GM12874 (cell line): Measurements from ENCODE around the gene TMPRSS11F.

Source experiments
- TF ChIP-seq, protein P1 (sequence below): IDR thresholded peaks from 2 replicates; pipeline ENCODE4 v1.5.1; 2011; ENCODE audit warnings: low read depth, mild to moderate bottlenecking, control low read depth, low read length, moderate library complexity; ENCODE audit not compliant: insufficient read depth

The TMPRSS11F gene

DNA sequence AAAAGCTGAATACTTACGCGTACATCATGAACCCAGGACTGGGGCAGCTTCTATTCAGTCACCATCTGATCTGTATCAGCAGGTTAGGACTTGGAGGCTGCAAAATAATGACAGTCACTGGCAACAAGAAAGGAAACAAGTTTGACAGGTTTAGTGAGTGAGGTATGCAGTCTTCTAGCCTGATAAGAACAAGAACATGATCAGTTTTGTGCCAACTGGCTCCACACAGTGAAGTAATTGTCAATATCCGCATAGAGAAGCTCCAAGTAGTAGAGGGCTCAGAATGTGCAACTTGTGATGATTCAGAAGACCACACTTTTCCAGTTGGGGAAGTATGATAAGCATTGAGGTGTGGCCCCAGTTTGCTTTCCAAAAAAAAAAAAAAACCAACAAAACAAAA, at the start of gene TMPRSS11F:
Gene TMPRSS11F (minus strand): TSS at position 77 of the 400 bp plus-strand sequence. CDS start 49 bp downstream, at position 28.
- TF ChIP-seq, protein P1, sequence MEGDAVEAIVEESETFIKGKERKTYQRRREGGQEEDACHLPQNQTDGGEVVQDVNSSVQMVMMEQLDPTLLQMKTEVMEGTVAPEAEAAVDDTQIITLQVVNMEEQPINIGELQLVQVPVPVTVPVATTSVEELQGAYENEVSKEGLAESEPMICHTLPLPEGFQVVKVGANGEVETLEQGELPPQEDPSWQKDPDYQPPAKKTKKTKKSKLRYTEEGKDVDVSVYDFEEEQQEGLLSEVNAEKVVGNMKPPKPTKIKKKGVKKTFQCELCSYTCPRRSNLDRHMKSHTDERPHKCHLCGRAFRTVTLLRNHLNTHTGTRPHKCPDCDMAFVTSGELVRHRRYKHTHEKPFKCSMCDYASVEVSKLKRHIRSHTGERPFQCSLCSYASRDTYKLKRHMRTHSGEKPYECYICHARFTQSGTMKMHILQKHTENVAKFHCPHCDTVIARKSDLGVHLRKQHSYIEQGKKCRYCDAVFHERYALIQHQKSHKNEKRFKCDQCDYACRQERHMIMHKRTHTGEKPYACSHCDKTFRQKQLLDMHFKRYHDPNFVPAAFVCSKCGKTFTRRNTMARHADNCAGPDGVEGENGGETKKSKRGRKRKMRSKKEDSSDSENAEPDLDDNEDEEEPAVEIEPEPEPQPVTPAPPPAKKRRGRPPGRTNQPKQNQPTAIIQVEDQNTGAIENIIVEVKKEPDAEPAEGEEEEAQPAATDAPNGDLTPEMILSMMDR: no peak

DNA sequence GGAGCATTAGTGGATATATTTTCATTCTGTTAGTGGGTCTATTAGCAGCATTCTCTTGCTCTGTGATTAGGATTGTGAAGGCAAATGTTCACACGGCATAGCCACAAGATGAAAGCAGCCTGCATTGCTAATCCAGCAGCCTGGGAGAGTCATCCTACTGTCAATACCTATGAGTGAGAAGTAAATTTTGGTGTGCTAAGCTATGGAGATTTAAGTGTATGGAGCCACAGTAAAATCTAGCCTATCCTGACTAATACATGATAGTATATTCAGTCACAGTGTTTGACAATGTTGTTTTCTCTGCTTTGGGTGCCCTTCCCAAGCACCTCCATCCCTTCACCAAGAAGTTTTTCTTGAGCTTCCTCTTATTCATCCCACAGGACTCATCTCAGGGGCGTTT, 47.2 kb upstream of the TMPRSS11F start:
- TF ChIP-seq, protein P1: no peak

DNA sequence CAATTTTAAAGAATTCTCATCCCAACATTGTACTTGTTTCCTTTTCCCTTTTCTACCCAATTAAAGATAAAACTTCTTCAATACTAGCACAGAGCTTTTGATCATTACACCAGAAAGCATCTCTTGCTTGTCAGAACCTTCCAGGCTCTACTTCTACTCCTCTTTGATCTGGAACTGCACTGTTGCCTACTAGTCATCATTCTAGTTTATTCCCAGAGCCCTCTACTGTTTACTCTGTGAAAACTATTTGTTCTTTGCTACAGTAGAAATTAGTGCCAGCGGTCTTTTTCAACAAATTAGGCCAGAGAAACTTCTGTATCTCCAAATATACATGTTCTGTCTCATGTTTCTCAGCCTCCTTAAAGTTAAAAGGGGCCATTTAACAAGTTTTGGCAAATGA, 46.8 kb upstream of the TMPRSS11F start:
- TF ChIP-seq, protein P1: no peak

DNA sequence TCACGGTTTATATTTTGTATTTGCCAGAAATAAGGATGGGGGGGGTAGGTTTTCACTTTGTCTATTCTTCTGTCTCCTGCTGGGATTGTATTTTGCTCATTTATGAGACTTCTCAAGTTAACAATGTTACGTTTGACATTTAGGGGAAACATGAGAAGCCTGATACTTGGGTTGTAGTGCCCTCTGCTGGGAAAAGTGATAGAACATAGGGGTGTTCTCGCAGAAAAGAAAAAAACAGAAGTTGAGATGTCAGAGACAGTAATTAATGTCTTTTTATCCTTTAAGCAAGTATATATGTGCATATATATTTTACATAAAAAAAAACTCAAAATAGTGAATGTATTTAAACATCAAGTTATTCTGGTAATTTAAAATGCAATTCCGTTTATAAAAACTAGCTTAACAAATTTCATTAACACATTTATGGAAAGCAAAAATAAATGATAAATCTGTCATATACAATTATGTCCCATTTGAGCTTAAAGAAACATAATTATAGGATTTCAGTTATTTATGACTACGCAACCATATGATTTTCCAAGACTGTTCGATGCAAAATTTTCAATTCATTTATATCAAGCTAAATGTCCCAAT, 46.0 kb upstream of the TMPRSS11F start:
- TF ChIP-seq, protein P1: peak; percentile 27; the same call in 1 of the 2 replicates

DNA sequence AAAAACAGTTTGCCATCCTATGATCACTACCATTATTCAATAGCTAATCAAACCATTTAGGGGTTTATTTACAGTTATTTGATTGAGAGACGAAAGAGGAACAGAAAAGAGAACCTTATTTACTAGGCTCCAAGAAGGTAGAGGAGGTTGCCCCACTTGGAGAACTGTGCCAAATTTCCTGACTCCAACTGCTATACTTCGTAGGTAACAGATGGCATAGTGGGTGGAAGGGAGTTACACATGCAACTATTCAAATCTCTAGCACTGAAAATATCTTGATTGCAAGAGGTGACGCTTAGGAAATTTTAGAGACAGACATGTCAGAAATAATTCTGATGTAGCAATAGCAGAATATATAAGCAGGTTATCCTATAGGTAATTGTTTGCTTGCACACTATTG, 38.0 kb upstream of the TMPRSS11F start:
- TF ChIP-seq, protein P1: no peak

DNA sequence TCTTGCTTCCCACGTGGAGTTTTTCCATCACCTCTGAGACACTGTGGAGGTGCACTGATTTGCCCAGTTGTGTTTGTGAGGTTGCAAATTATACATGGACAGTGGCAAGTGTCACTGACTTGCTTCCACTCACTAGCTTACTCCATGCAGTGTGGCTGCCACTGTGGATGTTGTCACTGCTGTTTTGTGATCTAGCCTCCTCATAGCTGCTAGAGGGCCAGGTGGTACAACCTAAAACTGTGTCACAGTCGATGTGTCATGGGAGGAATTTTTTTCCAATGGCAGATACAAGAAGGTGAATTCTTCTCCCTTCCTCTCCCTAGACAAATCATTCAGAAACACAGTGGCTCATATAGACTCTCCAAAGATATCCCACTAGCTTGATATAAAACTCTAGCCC, 37.5 kb upstream of the TMPRSS11F start:
- TF ChIP-seq, protein P1: no peak

DNA sequence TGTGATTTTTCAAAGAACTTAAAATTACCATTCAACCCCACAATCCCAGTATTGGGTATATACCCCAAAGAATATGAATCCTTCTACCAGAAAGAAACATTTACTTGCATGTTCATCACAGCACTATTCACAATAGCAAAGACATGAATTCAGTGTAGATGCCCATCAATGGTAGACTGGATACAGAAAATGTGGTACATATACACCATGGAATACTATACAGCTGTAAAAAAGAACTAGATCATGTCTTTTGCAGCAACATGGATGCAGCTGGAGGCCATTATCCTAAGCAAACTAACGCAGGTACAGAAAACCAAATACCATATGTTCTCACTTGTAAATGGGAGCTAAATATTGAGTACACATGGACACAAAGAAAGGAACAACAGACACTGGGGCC, 34.1 kb upstream of the TMPRSS11F start:
- TF ChIP-seq, protein P1: no peak
